Activated naive CD4-positive, alpha-beta T cell treated with anti-CD3 and anti-CD28 coated beads for 36 hours (primary cell): ENCODE measurements around the gene LGR6. TPM values are rescaled to one million over a fixed set of nuclear protein-coding genes. Genes with fewer than 3 reads are reported as not detected.

Source experiments
- CTCF ChIA-PET: fragments of 350-600 bp; sonication (Branson Sonifier 250); formaldehyde crosslinking; loops from one replicate; lab custom pipeline; 2021; ENCODE audit warnings: antibody characterized with exemption; lab: Charles Lee
- DNase-seq: peaks from one replicate; pipeline ENCODE4 v3.0.0-alpha.2; 2020
- H3K27ac Mint-ChIP-seq: one replicate; pipeline ENCODE4 v1.8.0; 2021; ENCODE audit warnings: mild to moderate bottlenecking, mixed read lengths
- H3K27me3 Mint-ChIP-seq: one replicate; pipeline ENCODE4 v1.8.0; 2021; ENCODE audit warnings: low read depth, mixed read lengths
- H3K36me3 Mint-ChIP-seq: one replicate; pipeline ENCODE4 v1.8.0; 2021; ENCODE audit warnings: low read depth, mixed read lengths
- H3K4me1 Mint-ChIP-seq: one replicate; pipeline ENCODE4 v1.8.0; 2021; ENCODE audit warnings: low read depth, mixed read lengths
- H3K4me3 Mint-ChIP-seq: one replicate; pipeline ENCODE4 v1.8.0; 2021; ENCODE audit warnings: mild to moderate bottlenecking, moderate library complexity, mixed read lengths
- H3K9me3 Mint-ChIP-seq: one replicate; pipeline ENCODE4 v1.8.0; 2021; ENCODE audit warnings: mixed read lengths
- intact Hi-C: fragments of 100-400 bp; cut with micrococcal nuclease; formaldehyde crosslinking; loops from one replicate; pipeline ENCODE4 v1.15.1; 2023
- total RNA-seq, 2 experiments: library from RNA; stranded (reverse); gene quantifications; one replicate each; pipeline ENCODE4 v1.2.3, GENCODE V29; 2021

LGR6 gene
- total RNA-seq, 2 experiments from 2014 or later = 0.19 to 0.22 TPM

- H3K4me3 Mint-ChIP-seq = no peak overlapping the region
- H3K27me3 Mint-ChIP-seq = no peaks in the 10 kb centered on the region
- intact Hi-C loops = no loop called here
- CTCF ChIA-PET = no interaction called here
- H3K36me3 Mint-ChIP-seq = no peaks in the 10 kb centered on the region
- no peaks in the 10 kb centered on the region for H3K9me3 Mint-ChIP-seq
- DNase-seq = no peak
- H3K27ac Mint-ChIP-seq = no peak overlapping the region
- H3K4me1 Mint-ChIP-seq = peaks cover 12% of the 10 kb centered on the region
Measured at GRCh38 chr1:202285908-202286307, 92.3 kb downstream of the LGR6 start.

- intact Hi-C loops = no loop called here
- no peak overlapping the region for H3K27ac Mint-ChIP-seq
- CTCF ChIA-PET = interaction anchor here (0.7 kb wide), 1 partner anchor 29 kb away, joined by 3 read pairs; no protein-coding TSS in a partner anchor
- no peak overlapping the region for H3K4me3 Mint-ChIP-seq
- H3K4me1 Mint-ChIP-seq = peaks cover 12% of the 10 kb centered on the region
- H3K27me3 Mint-ChIP-seq = no peaks in the 10 kb centered on the region
- H3K9me3 Mint-ChIP-seq = no peaks in the 10 kb centered on the region
- H3K36me3 Mint-ChIP-seq = no peaks in the 10 kb centered on the region
- no peak for DNase-seq
Measured at GRCh38 chr1:202286622-202287097, 93.1 kb downstream of the LGR6 start.

- Mint-ChIP-seq H3K36me3 (no peaks in the 10 kb centered on the region), H3K27me3 (no peaks in the 10 kb centered on the region)
- CTCF ChIA-PET = interaction anchor here (1.5 kb wide), 1 partner anchor 13 kb away, joined by 3 read pairs; no protein-coding TSS in a partner anchor
Measured at GRCh38 chr1:202287196-202287595, 93.6 kb downstream of the LGR6 start.

GRCh38 chr1:202288177-202288576 is 94.6 kb downstream of the LGR6 start:
- no peak for DNase-seq
- H3K27ac Mint-ChIP-seq = no peak overlapping the region
- no peaks in the 10 kb centered on the region for H3K27me3 Mint-ChIP-seq
- intact Hi-C loops = no loop called here
- H3K36me3 Mint-ChIP-seq = no peaks in the 10 kb centered on the region
- no peaks in the 10 kb centered on the region for H3K9me3 Mint-ChIP-seq
- no peak overlapping the region for H3K4me3 Mint-ChIP-seq
- CTCF ChIA-PET = interaction anchor here (1.5 kb wide), 1 partner anchor 14 kb away, joined by 3 read pairs; no protein-coding TSS in a partner anchor
- peaks cover 6% of the 10 kb centered on the region for H3K4me1 Mint-ChIP-seq

More at GRCh38 chr1:202287196-202287595, 93.6 kb downstream of the LGR6 start:
- H3K9me3 Mint-ChIP-seq = no peaks in the 10 kb centered on the region
- peaks cover 11% of the 10 kb centered on the region for H3K4me1 Mint-ChIP-seq
- no peak overlapping the region for H3K27ac Mint-ChIP-seq
- H3K4me3 Mint-ChIP-seq = no peak overlapping the region
- intact Hi-C loops = no loop called here
- no peak for DNase-seq

DNA sequence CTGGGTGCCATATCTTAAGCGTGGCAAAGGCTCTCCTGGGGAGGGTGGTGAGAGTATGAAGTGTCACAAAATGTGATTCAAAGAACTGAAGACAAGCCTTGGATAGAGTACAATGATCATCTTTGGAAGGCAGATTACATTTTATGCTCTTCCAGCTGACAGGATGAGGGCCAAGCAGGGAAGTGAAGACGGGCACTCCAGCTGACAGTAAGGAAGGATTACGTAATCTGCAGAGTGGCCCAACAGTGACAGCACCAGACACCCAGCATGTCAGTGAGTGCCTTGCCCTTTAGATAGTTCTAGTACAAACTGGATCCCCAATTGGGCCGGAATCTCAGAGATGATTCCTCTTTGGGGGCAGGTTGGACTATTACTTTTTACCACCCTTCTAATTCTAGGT is 95.4 kb downstream of the LGR6 start:
- no peak overlapping the region for H3K4me3 Mint-ChIP-seq
- H3K9me3 Mint-ChIP-seq = no peaks in the 10 kb centered on the region
- no peaks in the 10 kb centered on the region for H3K36me3 Mint-ChIP-seq
- H3K4me1 Mint-ChIP-seq = no peaks in the 10 kb centered on the region
- no peak overlapping the region for H3K27ac Mint-ChIP-seq
- CTCF ChIA-PET = no interaction called here
- no peak for DNase-seq
- no peaks in the 10 kb centered on the region for H3K27me3 Mint-ChIP-seq
- intact Hi-C loops = no loop called here

GRCh38 chr1:202291001-202291400 is 97.4 kb downstream of the LGR6 start:
- Mint-ChIP-seq H3K27ac (no peak overlapping the region), H3K4me1 (peaks cover 14% of the 10 kb centered on the region), H3K36me3 (no peaks in the 10 kb centered on the region), H3K4me3 (no peak overlapping the region), H3K27me3 (no peaks in the 10 kb centered on the region), H3K9me3 (no peaks in the 10 kb centered on the region)
- intact Hi-C loops = no loop called here
- DNase-seq = no peak
- CTCF ChIA-PET = interaction anchor here (0.7 to 1.5 kb wide), 3 partner anchors 23 to 156 kb away, joined by 3 to 4 read pairs (median 3); no protein-coding TSS in a partner anchor

DNA sequence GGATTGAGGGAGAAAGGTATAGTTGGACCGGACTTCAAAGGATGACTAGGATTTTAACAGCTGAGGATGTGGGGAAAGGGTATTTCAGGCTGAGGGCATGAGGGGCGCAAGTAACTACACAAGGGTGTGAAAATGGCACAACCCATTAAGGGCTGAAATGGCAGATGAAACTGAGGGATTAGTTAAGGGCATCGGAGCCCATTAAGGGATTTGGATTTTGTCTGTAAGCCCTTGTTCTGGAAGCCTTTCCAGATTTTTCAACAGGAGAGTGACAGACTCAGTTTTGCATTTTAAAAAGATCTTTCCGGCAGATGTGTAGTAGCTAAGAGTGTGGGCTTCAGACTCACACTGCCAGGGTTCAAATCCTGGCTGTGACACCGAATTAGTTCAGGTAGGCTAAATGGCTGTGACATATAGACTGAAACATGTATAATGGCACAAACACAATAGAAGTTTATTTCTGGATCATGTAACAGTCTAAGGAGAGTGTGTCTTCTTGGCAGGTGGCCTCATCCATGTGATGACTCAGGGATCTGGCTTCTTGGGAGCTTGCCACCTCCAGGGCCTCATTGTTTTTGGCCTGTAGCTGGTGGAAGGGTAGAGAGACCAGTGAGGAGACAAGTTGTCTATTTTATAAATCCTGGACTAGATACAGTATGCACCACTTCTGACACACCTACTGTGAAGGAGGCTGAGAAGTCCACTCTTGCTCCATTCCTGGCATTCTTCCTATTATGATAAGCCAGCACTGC is 98.5 kb downstream of the LGR6 start:
- no peak overlapping the region for H3K4me3 Mint-ChIP-seq
- no peaks in the 10 kb centered on the region for H3K9me3 Mint-ChIP-seq
- no peaks in the 10 kb centered on the region for H3K27me3 Mint-ChIP-seq
- CTCF ChIA-PET = interaction anchor here (1.4 kb wide), 1 partner anchor 22 kb away, joined by 3 read pairs; no protein-coding TSS in a partner anchor
- H3K27ac Mint-ChIP-seq = no peak overlapping the region
- intact Hi-C loops = no loop called here
- no peaks in the 10 kb centered on the region for H3K36me3 Mint-ChIP-seq
- peaks cover 18% of the 10 kb centered on the region for H3K4me1 Mint-ChIP-seq
- DNase-seq = no peak

DNA sequence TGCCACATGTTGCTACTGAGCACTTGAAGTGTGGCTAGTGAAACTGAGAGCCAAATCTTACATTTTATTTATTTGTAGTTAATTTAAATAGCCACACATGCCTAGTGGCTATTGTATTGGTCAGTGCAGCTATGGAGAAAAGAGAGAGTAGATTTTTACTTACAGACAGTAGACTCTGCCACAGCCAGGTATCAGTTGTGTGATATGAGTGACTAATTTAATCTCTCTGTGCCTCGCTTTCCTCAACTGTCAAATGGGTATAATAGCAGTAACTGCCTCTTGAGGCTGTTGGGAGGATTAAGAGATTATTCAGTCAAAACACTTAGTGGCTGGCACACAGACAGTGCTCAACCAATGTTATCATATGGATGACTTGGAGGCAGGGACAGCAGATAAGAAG is 99.2 kb downstream of the LGR6 start:
- Mint-ChIP-seq H3K4me1 (peaks cover 18% of the 10 kb centered on the region), H3K27me3 (no peaks in the 10 kb centered on the region), H3K36me3 (no peaks in the 10 kb centered on the region), H3K27ac (no peak overlapping the region), H3K9me3 (no peaks in the 10 kb centered on the region), H3K4me3 (no peak overlapping the region)
- no peak for DNase-seq
- CTCF ChIA-PET = no interaction called here
- intact Hi-C loops = no loop called here

DNA sequence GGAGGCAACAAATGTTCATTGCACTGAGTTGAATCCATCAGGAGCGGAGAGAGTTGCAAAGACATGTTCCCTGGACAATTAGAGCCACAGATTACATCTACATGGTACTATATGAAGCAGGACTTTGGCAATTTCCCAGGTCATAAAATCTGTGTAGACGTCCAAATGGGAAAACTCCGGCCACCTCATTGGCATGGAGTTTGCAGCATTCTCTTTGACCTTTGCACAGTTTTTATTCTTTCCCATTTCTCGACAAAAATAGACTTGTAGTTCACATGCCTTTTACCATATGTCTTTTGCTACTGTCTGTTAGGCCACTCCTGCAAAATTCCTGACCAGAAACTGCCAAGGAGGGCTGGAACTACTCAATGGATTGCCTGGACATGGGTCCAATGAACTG is 100.0 kb downstream of the LGR6 start:
- no peaks in the 10 kb centered on the region for H3K9me3 Mint-ChIP-seq
- H3K27me3 Mint-ChIP-seq = no peaks in the 10 kb centered on the region
- peaks cover 18% of the 10 kb centered on the region for H3K4me1 Mint-ChIP-seq
- DNase-seq = no peak
- H3K27ac Mint-ChIP-seq = no peak overlapping the region
- intact Hi-C loops = no loop called here
- CTCF ChIA-PET = no interaction called here
- no peaks in the 10 kb centered on the region for H3K36me3 Mint-ChIP-seq
- no peak overlapping the region for H3K4me3 Mint-ChIP-seq

GRCh38 chr1:202302166-202302565 is 108.6 kb downstream of the LGR6 start:
- DNase-seq = no peak
- CTCF ChIA-PET = no interaction called here
- intact Hi-C loops = no loop called here
- H3K36me3 Mint-ChIP-seq = no peaks in the 10 kb centered on the region
- no peaks in the 10 kb centered on the region for H3K9me3 Mint-ChIP-seq
- H3K27ac Mint-ChIP-seq = no peak overlapping the region
- H3K4me1 Mint-ChIP-seq = no peaks in the 10 kb centered on the region
- no peak overlapping the region for H3K4me3 Mint-ChIP-seq
- H3K27me3 Mint-ChIP-seq = no peaks in the 10 kb centered on the region

GRCh38 chr1:202304375-202304774 is 110.8 kb downstream of the LGR6 start:
- H3K36me3 Mint-ChIP-seq = no peaks in the 10 kb centered on the region
- no peak for DNase-seq
- CTCF ChIA-PET = interaction anchor here (0.9 to 3.0 kb wide), 3 partner anchors 9 to 114 kb away, joined by 4 to 9 read pairs (median 8); no protein-coding TSS in a partner anchor
- no peak overlapping the region for H3K27ac Mint-ChIP-seq
- intact Hi-C loops = no loop called here
- H3K4me3 Mint-ChIP-seq = no peak overlapping the region
- H3K9me3 Mint-ChIP-seq = no peaks in the 10 kb centered on the region
- peaks cover 2% of the 10 kb centered on the region for H3K27me3 Mint-ChIP-seq
- H3K4me1 Mint-ChIP-seq = no peaks in the 10 kb centered on the region

- intact Hi-C loops = no loop called here
- Mint-ChIP-seq H3K27ac (no peak overlapping the region), H3K27me3 (peaks cover 2% of the 10 kb centered on the region), H3K9me3 (no peaks in the 10 kb centered on the region), H3K4me1 (no peaks in the 10 kb centered on the region), H3K4me3 (no peak overlapping the region), H3K36me3 (no peaks in the 10 kb centered on the region)
- CTCF ChIA-PET = interaction anchor here (2.1 to 3.0 kb wide), 3 partner anchors 9 to 115 kb away, joined by 8 to 12 read pairs (median 9); no protein-coding TSS in a partner anchor
- DNase-seq = no peak
Measured at GRCh38 chr1:202305168-202305567, 111.6 kb downstream of the LGR6 start.
